ENCODE data around the gene EPHB1.

The EPHB1 gene

GRCh38 chr3:135141160-135141559 is 346.1 kb downstream of the EPHB1 start:
- H3K36me3 ChIP-seq (ENCODE audit: insufficient read depth, low read length): no peaks in the 10 kb centered on the region
- no peak overlapping the region for H2AFZ ChIP-seq (ENCODE audit: low read length)
- H4K20me1 ChIP-seq (ENCODE audit: insufficient read depth, low read length): no peaks in the 10 kb centered on the region
- no peaks in the 10 kb centered on the region for H3K9me2 ChIP-seq (ENCODE audit: low read depth, low read length)
- no peaks in the 10 kb centered on the region for H3K9me3 ChIP-seq (ENCODE audit: low read length)
- H3K9ac ChIP-seq (ENCODE audit: low read length): no peak overlapping the region
- H3K4me3 ChIP-seq (ENCODE audit: low read depth, low read length, poor library complexity, severe bottlenecking): no peak overlapping the region
- no peaks in the 10 kb centered on the region for H3K27me3 ChIP-seq (ENCODE audit: insufficient read depth, low read length)
- H3K79me2 ChIP-seq (ENCODE audit: insufficient read depth, low read length): no peaks in the 10 kb centered on the region
- no peak overlapping the region for H3K27ac ChIP-seq (ENCODE audit: low read depth, low read length, poor library complexity, severe bottlenecking)
- TF ChIP-seq EZH2 (IDR thresholded peaks at IDR 0.05; ENCODE audit: borderline replicate concordance, low read length): no peak
- TF ChIP-seq CTCF (IDR thresholded peaks at IDR 0.05; ENCODE audit: low read length): no peak
- H3K4me2 ChIP-seq (ENCODE audit: low read length): no peak overlapping the region
- H3F3A ChIP-seq (ENCODE audit: insufficient read depth, low read length): no peaks in the 10 kb centered on the region
- H3K4me1 ChIP-seq (ENCODE audit: insufficient read depth, low read length, severe bottlenecking): no peaks in the 10 kb centered on the region

GRCh38 chr3:135141672-135142071 is 346.6 kb downstream of the EPHB1 start:
- H2AFZ ChIP-seq (ENCODE audit: low read length): no peak overlapping the region
- no peak for TF ChIP-seq CTCF (IDR thresholded peaks at IDR 0.05; ENCODE audit: low read length)
- TF ChIP-seq EZH2 (IDR thresholded peaks at IDR 0.05; ENCODE audit: borderline replicate concordance, low read length): no peak
- H3K4me3 ChIP-seq (ENCODE audit: low read depth, low read length, poor library complexity, severe bottlenecking): no peak overlapping the region
- no peaks in the 10 kb centered on the region for H3K27me3 ChIP-seq (ENCODE audit: insufficient read depth, low read length)
- H4K20me1 ChIP-seq (ENCODE audit: insufficient read depth, low read length): no peaks in the 10 kb centered on the region
- no peak overlapping the region for H3K9ac ChIP-seq (ENCODE audit: low read length)
- H3K4me1 ChIP-seq (ENCODE audit: insufficient read depth, low read length, severe bottlenecking): no peaks in the 10 kb centered on the region
- no peaks in the 10 kb centered on the region for H3K9me2 ChIP-seq (ENCODE audit: low read depth, low read length)
- H3K9me3 ChIP-seq (ENCODE audit: low read length): no peaks in the 10 kb centered on the region
- H3K79me2 ChIP-seq (ENCODE audit: insufficient read depth, low read length): no peaks in the 10 kb centered on the region
- H3F3A ChIP-seq (ENCODE audit: insufficient read depth, low read length): no peaks in the 10 kb centered on the region
- H3K4me2 ChIP-seq (ENCODE audit: low read length): no peak overlapping the region
- no peak overlapping the region for H3K27ac ChIP-seq (ENCODE audit: low read depth, low read length, poor library complexity, severe bottlenecking)
- H3K36me3 ChIP-seq (ENCODE audit: insufficient read depth, low read length): no peaks in the 10 kb centered on the region

- Histone ChIP-seq H3K9me3 (ENCODE audit: low read length) (no peaks in the 10 kb centered on the region), H3K9me2 (ENCODE audit: low read depth, low read length) (no peaks in the 10 kb centered on the region), H3K9ac (ENCODE audit: low read length) (no peak overlapping the region), H3K27ac (ENCODE audit: low read depth, low read length, poor library complexity, severe bottlenecking) (no peak overlapping the region), H3K27me3 (ENCODE audit: insufficient read depth, low read length) (no peaks in the 10 kb centered on the region), H4K20me1 (ENCODE audit: insufficient read depth, low read length) (no peaks in the 10 kb centered on the region), H3F3A (ENCODE audit: insufficient read depth, low read length) (no peaks in the 10 kb centered on the region), H3K79me2 (ENCODE audit: insufficient read depth, low read length) (no peaks in the 10 kb centered on the region), H2AFZ (ENCODE audit: low read length) (no peak overlapping the region), H3K4me2 (ENCODE audit: low read length) (no peak overlapping the region), H3K4me1 (ENCODE audit: insufficient read depth, low read length, severe bottlenecking) (no peaks in the 10 kb centered on the region), H3K36me3 (ENCODE audit: insufficient read depth, low read length) (no peaks in the 10 kb centered on the region), H3K4me3 (ENCODE audit: low read depth, low read length, poor library complexity, severe bottlenecking) (no peak overlapping the region)
- no peak for TF ChIP-seq CTCF (IDR thresholded peaks at IDR 0.05; ENCODE audit: low read length)
- TF ChIP-seq EZH2 (IDR thresholded peaks at IDR 0.05; ENCODE audit: borderline replicate concordance, low read length): no peak
These were observed 347.5 kb downstream of the EPHB1 start for GRCh38 chr3:135142530-135142929.
